C4-2B (cell line): Measurements from ENCODE around the gene CCR4.
"Not testable (repeated sequence)": the region's sequence is repeated elsewhere in the genome, so short reads cannot be mapped to it uniquely, and the experiment has no call there.

Experiments used
- CTCF ChIP-seq: fragments of 450-650 bp; conservative IDR thresholded peaks from 2 replicates; pipeline ENCODE4 v1.5.1; 2017; ENCODE audit warnings: mild to moderate bottlenecking
- ZFX ChIP-seq: fragments of 450-650 bp; IDR thresholded peaks from 2 replicates; pipeline ENCODE4 v1.6.1; 2017

GRCh38 chr3:32939531-32940284 is 11.7 kb upstream of the CCR4 start:
- TF ChIP-seq CTCF, ZFX: not testable (repeated sequence)
